GM18507 (cell line): Measurements from ENCODE around the gene PIMREG.
"Not testable (repeated sequence)": the region's sequence is repeated elsewhere in the genome, so short reads cannot be mapped to it uniquely, and the experiment has no call there.

ENCODE experiments used
- DNase-seq: peaks from one replicate; pipeline ENCODE4 v3.0.0; 2011; ENCODE audit warnings: low read depth; ENCODE audit not compliant: insufficient read length; ENCODE audit errors: extremely low spot score
- FAIRE-seq: peaks from 2 replicates; lab custom pipeline; 2011; peaks lifted over from hg19 to GRCh38; lab: Jason Lieb, UNC

The PIMREG gene

DNA sequence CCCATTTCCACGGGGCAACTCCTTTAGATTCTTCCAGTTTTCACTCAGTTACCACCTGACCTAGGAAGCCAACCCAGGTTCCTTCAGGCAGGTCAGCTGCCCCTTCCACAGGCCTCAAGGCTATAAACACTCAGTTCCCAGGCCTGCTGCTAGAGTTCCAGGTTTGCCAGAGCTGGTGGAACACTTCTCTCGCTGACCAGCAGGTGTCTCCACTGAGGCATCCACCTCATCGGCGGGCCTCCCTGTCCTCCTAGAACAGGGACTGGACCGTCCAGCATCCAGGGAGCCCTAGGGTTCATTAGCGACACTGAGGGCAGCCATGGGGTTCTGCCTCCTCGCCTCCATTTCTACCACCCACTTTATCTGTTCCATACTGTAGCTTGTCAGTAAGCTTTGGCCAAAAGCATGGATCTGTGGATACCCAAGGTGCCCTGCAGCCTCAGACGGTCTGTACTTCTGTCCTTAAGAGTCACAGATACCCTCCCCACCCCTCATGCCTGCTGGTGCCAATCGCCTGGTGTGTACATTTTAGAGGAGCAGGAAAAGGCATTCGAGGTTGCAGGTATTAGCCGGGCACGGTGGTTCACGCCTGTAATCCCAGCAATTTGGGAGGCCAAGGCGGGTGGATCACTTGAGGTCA, 29.0 kb downstream of the PIMREG start:
- DNase-seq: peak; percentile 76
- peak; percentile 90 for FAIRE-seq

DNA sequence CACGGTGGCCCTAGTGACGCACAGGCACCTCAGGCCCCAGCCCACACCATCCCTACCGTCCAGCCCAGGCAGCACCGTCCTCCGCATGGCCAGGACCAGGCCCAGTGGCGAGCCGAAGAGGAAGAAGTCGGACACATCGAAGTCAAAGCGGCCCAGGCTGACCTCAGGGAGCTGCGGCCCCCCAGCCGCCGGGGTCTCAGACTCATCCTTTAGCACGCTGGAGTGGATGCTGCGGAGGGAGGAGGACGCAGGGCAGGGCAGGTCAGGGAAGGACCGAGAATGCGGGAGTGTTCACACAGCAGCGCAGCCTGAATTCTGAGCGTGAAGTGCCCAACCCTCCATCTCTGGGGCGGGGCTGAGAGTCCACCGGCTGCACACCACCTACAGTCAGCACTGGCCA, 30.1 kb downstream of the PIMREG start:
- DNase-seq: no peak
- FAIRE-seq: no peak

DNA sequence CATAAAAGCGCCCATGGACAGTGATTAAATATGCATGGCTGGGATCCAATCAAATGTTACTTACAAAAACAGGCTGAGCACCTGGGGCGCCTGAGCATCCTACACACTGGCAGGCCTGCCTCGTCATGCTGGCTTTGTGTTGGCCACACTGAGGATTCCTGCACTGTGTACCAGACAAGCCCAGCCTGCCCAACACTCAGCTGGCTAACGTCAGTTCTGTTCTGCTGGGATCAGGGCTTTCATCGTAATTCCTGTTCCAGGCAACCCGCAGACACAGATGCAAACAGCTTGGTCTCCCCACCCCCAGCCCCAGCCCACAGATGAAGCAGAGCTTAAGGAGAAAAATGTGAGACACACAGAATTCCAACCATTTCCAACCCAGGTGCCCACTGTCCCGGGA, 30.7 kb downstream of the PIMREG start:
- FAIRE-seq (no peak), DNase-seq (no peak)

DNA sequence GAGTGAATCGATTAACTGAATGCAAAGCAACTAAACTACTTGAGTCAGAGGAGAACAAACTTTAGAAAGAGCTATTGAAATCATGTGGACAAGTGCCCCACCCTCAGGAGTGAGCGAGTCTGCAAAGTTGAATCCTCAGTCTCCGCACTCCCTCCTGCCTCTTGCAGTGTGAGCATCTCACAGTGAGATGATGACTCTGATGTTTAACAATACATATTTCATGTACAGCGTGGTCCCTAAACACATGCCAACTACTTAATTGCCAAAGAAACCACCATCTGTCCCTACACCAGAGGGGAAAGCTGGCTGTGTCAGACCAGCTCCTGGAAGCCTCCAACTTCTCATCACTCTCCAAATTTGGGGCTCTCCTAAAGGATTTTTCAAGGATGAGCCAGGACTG, 31.2 kb downstream of the PIMREG start:
- DNase-seq (no peak), FAIRE-seq (no peak)

DNA sequence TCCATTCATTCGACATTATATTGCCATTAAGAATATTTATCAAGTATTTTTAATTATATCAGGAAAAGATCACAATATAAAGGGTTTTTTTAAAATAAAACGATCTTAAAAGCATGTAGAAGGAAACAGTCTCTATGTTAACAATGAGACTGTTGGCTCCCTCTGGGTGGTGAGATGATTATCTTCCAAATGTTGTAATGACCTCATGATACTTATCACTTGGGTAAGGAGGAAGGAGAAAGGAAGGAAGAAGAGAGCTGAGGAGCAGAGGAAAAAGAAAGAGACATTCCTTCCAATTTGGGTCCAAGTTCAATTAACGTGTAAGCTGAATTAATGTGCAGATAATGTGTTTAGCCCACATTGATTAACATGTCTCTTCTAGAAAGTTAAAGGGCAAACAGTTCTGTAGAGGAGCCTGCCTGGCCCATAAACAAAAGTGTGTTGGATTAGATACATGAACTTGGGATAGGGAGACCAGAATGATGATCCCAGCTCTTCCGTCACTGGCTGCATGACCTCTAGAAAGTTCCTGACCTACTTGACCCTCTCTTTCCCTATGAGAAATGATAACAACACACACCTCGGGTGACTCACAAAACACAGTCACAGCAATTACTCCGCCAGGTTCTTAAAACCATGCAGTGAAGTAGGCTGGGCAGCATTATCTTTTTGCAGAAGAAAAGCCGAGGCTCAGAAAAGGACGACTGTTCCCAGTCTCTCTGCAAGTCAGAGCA, 32.0 kb downstream of the PIMREG start:
- FAIRE-seq (no peak), DNase-seq (no peak)

DNA sequence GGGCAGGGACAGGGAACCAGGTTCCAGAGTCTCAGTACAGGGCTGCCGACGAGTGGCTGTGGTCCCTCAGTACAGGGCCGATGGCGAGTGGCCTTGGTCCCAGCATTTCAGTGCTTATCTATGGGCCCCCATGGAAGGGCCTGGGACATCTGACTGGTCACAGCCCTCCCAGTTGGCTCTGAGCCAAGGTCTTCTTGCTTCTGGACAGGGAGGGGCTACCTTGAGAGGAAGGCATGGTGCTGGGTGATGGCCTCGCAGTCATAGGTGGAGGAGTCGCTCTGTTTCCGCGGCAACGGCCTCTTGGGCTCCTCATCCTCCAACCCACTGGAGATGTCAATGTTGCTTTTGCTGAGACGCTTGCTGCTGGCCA, 32.5 kb downstream of the PIMREG start:
- FAIRE-seq: no peak

DNA sequence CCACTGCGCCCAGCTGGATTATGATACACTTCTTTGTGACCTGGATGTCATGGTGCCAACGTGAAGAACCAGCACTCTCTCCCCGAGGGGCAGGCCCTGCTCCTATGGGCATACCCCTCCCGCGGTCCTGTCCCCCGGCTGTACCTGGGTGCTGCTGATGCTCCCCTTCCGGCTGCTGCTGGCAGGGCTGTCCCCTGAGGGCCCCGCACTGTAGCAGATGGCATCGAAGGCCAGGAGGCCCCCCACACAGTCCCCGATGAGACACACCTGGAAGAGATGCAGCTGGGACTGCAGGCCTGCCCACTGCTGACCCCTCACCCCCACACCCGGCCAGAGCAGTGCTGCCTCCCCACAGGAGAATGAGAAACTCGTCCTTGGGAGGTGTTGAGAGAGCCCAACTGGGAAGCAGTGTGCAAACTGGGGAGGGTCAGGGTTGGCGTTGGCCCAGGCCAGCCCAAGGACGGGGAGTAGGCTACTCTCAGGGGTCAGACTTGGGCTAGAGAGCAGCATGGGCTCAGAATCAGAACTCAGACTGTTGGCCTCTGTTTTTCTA, 33.7 kb downstream of the PIMREG start:
- no peak for FAIRE-seq
- DNase-seq: no peak

More for the DNA sequence above, 32.5 kb downstream of the PIMREG start:
- no peak for DNase-seq

DNA sequence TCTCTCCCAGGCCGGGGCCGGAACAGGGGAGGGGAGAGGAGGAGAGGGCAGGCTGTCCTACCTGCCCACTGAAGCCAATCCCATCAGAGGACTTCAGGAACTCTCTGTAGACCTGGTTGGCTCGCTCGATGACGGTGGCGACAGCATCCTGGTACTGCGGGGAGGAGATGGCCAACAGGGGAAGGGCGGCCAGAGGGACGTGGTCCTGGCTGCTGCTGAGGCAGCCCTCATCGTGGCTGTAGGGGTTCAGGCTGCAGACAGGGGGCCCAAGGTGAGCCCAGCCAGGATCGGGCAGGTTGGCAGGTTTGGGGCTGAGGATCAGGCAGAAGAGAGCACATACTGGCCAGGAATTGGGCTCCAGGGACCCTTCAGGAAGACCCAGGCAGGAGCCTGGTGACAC, 34.2 kb downstream of the PIMREG start:
- FAIRE-seq: no peak

DNA sequence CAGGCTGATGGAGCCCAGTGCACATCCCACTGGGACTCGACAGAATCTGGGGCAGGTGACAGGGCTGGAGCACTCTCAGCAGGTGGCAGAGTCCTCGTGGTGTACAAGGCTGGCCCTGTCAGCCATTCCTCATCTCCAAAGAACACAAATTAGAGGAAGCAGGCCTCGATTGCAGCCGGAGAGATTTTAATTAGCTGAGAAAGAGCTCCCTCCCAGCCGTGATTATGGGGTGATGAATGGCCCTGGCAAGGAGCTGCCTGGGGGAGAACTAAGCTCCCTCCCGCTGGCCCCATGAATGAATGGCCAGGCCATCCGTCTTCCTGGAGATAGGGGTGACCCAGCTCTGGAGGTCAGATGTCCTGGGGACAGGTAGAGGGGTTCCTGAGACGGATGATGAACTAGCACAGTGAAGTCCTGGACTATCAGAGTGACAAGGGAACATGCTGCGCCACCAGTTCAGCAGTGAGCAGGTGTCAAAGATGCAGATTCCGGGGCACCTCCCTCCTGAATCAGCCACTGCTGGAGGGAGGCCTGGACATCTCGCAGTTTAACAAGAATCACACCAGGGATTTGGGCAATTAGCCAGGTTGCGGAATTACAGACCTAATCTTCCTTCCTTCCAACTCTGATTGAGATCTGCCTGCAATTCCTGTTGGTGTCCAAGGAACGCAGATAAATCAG, 35.5 kb downstream of the PIMREG start:
- FAIRE-seq (no peak), DNase-seq (no peak)

More for the DNA sequence above, 34.2 kb downstream of the PIMREG start:
- DNase-seq: no peak

DNA sequence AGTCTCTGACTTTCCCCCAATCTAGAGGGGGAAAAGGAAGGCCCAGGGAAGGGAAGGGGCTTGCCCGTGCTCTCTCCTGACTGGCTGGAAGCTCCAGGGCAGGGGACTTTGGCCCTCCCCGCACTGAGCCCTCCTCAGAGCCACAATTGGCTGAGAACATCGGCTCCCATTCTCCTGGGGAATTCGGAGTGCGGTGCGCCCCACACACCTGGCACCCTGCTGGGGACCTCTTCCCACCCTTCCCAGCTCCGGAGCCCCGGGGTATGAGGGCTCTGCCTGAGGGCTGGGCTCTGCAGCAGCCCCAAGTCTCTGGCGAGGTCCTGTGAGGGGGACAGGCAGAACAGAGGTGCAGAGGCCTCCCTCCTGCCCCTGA, 36.0 kb downstream of the PIMREG start:
- FAIRE-seq: no peak
- no peak for DNase-seq

DNA sequence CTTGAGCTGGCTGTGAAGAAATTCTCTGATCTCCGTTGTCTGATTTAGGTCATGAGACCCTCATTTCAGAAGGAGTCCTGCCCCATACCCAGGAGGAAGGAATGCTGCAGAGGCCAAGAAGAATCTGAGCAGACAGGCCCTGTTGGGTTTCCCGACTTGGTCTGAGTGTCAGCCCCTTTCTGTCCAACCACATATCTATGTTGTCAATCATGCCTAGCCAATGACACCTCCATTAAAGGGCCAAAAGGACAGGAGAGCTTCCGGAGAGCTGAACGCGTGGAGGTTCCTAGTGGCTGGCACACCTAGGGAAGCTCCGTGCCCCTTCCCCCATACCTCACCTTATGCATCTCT, 37.8 kb downstream of the PIMREG start:
- DNase-seq (no peak), FAIRE-seq (no peak)

DNA sequence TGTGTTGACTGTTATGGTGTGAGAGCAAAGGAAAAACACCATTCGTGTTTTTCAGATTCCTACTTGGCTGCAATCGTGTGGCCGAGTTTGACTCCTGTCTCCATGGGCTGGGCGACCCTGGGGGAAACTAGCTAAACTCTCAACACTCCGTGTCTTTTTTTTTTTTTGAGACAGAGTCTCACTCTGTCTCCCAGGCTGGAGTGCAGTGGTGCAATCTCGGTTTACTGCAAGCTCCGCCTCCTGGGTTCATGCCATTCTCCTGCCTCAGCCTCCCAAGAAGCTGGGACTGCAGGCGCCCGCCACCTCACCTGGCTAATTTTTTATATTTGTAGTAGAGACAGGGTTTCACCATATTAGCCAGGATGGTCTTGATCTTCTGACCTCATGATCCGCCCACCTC, 38.5 kb downstream of the PIMREG start:
- not testable (repeated sequence) for FAIRE-seq, DNase-seq

DNA sequence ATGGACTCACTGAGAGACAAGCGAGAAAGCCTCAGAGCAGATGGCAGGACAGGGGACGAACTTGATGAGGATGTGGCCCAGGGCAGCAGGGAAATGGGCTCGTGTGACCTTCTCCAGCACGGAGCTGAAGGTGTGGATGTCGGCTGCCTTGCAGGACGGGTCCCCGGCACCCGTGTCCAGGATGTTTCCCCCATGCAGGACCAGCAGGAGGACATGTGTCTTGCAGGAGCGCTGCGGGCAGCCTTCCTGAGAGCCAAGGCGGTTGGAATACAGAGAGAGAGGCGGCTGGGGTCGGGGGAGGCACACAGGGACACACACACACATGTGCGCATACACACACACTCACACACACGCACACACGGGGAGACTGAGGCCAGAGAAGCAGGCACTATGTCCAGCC, 39.3 kb downstream of the PIMREG start:
- DNase-seq (no peak), FAIRE-seq (no peak)

DNA sequence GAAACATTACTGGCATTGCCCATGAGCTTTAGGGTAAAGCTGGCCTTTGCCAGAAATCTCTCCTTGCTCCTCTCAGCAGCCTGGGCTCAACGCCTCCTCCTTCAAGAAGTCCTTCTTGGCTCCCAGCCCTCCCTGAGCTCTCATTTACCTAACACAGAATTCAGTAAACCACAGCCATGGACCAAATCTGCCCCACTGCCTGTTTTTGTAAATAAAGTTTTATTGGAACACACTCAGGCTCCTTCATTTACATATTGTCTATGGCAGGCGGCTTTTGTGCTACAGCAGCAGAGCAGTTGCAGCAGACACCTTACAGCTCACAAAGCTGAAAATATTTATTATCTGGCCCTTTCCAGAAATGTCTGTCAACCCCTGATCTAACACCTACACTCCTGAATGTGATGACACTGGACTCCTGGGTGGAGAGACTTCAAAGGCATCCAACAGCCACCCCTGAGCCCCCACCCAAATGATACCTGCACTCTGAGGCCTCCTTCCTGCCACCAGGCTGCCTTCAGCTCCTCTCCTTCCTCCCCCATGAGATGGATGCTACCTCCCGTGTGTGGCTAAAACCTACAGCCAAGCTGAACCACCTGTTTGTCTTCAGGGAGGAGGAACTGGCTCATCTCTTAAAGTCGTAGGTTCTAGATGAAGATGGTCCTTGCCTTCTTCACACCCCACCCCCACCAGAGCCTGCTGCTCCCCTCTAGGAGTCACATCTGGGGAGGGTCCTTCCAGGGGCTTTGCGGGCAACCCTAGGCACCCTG, 41.6 kb downstream of the PIMREG start:
- no peak for FAIRE-seq

DNA sequence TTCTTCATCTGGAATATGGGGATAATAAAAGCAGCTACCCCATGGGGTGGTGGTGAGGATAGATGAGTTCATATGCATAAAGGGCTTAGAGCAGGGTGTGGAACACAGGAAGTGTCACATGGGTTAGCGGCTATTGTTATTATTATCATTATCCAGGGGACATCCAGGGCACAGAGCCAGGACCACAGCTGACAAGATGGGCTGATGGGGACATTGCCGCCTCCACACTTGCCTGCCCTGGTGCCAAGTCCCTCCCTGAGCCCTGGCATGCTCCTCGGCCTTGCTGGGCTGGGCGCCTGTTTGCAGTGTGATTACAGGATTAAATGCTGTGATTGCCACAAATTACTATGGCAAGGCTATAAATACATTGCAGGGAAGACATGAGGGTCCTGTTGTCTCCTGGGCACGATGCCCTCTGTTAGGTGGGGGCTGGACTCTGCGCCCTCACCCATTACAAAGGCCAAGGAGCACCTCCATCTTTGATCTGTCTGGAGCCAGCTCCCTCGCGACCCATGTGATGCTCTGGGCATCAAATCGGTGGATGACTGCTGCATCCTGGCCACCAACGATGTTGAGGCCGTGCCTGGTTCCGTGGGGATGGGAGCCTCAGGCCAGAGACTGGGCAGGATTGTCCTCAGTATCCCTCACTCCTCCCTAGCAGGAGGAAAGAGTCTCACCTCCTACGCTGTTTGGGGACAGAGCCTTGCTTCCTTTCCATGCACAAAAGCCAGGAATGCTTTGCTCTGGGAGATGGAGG, 43.2 kb downstream of the PIMREG start:
- FAIRE-seq: no peak
- DNase-seq: no peak

More for the DNA sequence above, 41.6 kb downstream of the PIMREG start:
- DNase-seq: no peak

DNA sequence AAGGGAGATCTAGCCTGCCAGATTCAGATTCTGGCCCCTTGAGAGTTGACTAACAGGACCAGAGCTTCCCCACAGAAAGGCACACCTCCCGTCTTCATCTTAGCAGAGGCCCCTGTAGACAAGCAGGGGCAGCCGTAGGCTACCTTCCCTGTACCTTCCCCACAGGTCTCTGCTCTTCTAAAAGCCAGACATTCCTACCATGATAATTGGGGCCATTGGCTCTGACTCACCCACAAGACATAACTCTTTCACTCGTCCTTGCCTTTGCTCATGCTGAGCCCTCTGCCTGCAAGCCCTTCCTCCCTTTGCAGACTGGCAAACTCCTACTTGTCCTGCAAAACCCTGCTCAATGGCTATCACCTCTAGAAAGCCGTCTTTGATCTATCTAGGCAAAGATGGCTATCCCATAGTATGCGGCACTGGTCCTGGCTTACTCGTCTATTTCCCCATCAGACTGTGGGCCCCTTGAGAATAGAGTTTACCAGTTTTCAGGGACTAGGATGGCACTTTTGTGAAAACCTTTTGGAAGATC, 43.8 kb downstream of the PIMREG start:
- FAIRE-seq: no peak
- DNase-seq: no peak

DNA sequence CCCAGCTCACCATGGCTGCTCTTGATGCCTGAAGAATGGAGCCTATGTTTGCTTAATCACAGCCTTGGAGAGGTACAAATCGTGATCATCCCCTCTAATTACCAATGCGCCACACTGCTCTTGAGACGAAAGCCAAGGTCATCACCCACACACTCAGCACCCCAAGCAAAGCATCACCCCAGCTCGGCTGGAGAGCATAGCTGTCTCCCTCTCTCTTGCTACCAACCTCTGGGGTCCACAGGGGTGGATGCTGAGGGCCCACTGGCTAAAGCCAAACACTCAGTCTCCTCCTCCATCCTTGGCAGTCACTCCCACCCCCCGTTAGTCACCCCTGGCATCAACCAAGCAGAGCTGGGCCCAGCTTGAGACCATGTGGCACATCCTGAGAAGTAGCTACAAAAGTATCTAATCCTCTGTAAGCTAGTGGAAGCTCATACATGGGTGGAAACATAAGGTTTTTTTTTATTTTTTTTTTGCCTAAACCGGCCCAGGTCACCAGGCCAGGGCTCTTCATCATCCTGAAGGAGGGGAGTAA, 44.8 kb downstream of the PIMREG start:
- DNase-seq (no peak), FAIRE-seq (no peak)

DNA sequence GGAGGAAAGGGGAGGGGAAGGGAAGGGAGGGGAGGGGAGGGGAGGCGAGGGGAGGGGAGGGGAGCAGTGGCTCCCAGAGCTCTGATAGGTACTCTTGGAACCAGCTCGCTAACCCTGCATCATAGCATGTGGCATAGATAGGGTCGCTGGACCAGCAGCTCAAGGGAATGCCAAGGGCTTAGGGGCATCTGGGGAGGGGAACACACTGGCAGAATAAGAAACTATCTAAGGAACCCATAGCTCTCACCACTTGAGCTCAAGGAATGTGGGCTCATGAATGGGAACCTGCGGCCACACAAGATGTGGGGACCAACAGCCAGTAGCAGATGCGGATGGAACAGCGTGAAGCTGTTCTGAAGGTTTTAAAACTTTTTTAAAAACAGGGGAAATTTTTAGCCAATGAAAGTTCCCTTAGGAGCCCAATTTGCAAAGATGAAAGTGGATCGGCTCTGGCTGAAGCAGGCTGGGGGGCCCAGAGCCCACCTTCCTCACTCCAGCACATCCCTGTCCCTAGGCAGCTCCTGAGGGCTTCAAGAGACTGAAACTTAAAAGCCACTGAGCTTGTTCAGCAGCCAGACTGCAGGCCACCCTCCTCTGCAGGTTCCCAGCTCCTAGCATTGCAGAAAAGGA, 46.9 kb downstream of the PIMREG start:
- DNase-seq (no peak), FAIRE-seq (no peak)
